SU-DHL-6 (cell line): ENCODE results near the gene PTPRA.

Experiments used
- CTCF ChIP-seq: fragments of 200-600 bp; sonication (generic); IDR thresholded peaks from one replicate; pipeline ENCODE4 v1.5.1; 2017; ENCODE audit warnings: antibody characterized with exemption, mild to moderate bottlenecking, low read length, moderate library complexity; ENCODE audit not compliant: insufficient read depth, poor library complexity, severe bottlenecking
- EZH2phosphoT487 ChIP-seq: fragments of 200-600 bp; sonication (generic), shearing (Covaris generic); conservative IDR thresholded peaks from 2 replicates; pipeline ENCODE4 v1.6.1; 2018; ENCODE audit warnings: mild to moderate bottlenecking, antibody characterized with exemption, low read length, moderate library complexity, mixed read lengths

DNA sequence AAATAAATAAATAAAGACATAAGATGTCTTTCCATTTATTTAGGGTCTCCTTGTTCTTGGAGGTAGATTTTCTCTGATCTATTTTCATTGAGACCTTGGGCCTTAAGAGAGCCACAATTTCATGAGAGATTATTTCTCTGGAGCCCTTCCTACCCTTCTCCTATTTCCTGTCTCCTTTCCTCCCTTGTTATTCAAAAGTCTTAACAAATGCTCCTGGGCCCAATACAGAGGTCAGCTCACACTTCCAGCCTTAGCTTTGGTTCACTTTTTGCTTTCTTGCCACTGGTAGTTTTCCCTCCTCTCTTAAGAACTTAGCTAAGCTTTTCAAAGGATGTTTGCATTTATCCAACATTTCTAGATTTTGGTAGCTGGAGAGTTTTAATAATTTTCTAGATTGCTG lies 44.0 kb downstream of the PTPRA start:
- no peak for TF ChIP-seq CTCF
- TF ChIP-seq EZH2phosphoT487 = no peak
